ENCODE measurements around the gene IL6ST. TPM values are rescaled to one million over a fixed set of nuclear protein-coding genes. Genes with fewer than 3 reads are reported as not detected.

Gene IL6ST
- total RNA-seq, 1 donor from 2014 or later: 192 TPM

DNA sequence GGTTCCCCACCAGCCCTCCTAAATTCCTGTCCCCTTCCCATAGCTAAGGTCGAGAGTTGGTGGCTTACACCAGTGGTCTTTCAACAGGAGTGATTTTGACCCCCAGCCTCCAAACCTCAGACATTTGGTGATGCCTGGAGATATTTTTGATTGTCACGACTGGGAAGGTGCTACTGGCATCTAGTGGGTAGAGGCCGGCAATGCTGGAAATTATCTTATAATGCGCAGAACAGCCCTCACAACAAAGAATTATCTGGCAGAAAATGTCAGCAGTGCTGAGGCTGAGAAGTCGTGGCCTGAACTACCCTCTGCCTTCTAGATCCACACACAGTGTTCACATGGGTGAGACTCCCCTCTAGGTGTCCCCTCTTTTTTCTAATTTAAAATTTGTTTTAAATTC lies 74.0 kb downstream of the IL6ST start:
- Histone ChIP-seq H3K4me1 (no peaks in the 10 kb centered on the region), H3K36me3 (no peaks in the 10 kb centered on the region), H3K27me3 (no peaks in the 10 kb centered on the region), H3K27ac (no peak overlapping the region), H3K4me3 (no peak overlapping the region), H3K9me3 (no peaks in the 10 kb centered on the region)
- intact Hi-C loops (cut with DNase I): no loop called here
- no peak for DNase-seq (ENCODE audit: low spot score in 2 of 2)
- TF ChIP-seq, protein P1, sequence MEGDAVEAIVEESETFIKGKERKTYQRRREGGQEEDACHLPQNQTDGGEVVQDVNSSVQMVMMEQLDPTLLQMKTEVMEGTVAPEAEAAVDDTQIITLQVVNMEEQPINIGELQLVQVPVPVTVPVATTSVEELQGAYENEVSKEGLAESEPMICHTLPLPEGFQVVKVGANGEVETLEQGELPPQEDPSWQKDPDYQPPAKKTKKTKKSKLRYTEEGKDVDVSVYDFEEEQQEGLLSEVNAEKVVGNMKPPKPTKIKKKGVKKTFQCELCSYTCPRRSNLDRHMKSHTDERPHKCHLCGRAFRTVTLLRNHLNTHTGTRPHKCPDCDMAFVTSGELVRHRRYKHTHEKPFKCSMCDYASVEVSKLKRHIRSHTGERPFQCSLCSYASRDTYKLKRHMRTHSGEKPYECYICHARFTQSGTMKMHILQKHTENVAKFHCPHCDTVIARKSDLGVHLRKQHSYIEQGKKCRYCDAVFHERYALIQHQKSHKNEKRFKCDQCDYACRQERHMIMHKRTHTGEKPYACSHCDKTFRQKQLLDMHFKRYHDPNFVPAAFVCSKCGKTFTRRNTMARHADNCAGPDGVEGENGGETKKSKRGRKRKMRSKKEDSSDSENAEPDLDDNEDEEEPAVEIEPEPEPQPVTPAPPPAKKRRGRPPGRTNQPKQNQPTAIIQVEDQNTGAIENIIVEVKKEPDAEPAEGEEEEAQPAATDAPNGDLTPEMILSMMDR (IDR thresholded peaks at IDR 0.05): no peak

DNA sequence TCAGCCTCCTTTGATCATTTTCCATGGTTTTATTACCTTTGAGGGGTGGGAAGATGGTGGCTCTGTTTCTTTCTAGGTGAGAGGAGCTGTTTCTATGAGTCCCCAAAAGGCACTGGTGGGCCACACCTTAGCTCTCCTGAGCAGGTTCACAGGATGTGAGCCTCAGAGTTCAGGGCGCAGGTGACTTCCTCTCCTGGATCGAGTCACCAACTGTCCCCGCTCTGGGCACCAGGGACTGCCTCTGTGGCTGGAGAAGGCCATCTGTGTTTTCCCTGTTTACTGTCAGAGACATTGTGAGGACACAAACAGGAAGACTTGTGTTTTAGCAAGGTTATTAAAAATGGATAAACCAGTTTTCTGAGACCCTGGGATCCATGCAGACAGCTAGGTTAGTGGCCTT lies 75.1 kb downstream of the IL6ST start:
- Histone ChIP-seq H3K36me3 (no peaks in the 10 kb centered on the region), H3K4me3 (no peak overlapping the region), H3K4me1 (no peaks in the 10 kb centered on the region), H3K27me3 (no peaks in the 10 kb centered on the region), H3K9me3 (no peaks in the 10 kb centered on the region), H3K27ac (no peak overlapping the region)
- no peak for DNase-seq (ENCODE audit: low spot score in 2 of 2)
- intact Hi-C loops (cut with DNase I): no loop called here
- TF ChIP-seq, protein P1 (IDR thresholded peaks at IDR 0.05): no peak

DNA sequence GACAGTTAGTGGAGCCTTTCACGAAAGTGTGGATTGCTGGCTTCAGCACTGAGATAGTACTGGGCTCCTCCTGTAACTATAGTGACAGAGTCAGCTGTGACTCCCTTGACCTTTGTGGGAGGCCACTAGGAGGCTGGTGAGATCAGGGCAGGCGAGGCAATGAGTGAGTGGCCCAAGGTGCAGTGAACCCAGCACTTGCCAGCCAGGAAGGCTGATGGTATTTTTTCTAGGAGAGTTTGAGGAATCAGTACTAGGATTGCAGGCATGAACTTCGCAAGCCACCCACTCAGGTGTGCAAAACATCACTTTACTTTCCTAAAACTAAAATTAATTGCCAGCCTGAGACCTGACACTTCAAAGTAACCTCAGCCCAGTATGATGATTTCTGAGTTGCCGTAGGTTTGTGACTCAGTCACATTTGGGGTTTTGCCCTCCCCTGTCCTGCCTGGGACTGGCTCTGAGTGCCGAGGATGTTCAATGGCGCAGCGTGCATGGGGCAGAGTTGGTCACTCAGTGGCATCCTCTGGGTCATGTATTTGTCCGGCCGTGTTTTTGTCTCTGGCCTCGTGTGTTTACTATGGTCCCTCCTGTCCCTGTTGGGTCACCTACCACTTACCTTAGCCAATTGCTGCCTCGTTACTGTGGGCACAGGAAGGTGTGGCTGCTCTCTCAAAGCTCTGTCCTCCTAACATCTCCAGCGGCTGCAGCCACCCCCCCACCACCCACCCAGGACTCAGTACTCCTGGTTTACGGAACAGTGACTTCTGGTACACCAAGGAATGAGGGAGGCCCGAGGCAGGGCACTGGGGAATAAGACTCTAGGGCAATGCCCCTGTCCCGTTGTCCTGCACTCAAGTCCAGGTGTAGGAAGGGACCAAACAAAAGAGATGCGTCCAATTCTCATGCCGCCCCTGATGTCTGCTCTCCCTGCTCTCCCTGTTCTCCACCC lies 76.4 kb downstream of the IL6ST start:
- no peak for DNase-seq (ENCODE audit: low spot score in 2 of 2)
- H3K4me1 ChIP-seq: no peaks in the 10 kb centered on the region
- no peaks in the 10 kb centered on the region for H3K36me3 ChIP-seq
- no peak overlapping the region for H3K4me3 ChIP-seq
- H3K9me3 ChIP-seq: no peaks in the 10 kb centered on the region
- no peak overlapping the region for H3K27ac ChIP-seq
- intact Hi-C loops (cut with DNase I): no loop called here
- no peaks in the 10 kb centered on the region for H3K27me3 ChIP-seq
- TF ChIP-seq, protein P1 (IDR thresholded peaks at IDR 0.05): no peak

DNA sequence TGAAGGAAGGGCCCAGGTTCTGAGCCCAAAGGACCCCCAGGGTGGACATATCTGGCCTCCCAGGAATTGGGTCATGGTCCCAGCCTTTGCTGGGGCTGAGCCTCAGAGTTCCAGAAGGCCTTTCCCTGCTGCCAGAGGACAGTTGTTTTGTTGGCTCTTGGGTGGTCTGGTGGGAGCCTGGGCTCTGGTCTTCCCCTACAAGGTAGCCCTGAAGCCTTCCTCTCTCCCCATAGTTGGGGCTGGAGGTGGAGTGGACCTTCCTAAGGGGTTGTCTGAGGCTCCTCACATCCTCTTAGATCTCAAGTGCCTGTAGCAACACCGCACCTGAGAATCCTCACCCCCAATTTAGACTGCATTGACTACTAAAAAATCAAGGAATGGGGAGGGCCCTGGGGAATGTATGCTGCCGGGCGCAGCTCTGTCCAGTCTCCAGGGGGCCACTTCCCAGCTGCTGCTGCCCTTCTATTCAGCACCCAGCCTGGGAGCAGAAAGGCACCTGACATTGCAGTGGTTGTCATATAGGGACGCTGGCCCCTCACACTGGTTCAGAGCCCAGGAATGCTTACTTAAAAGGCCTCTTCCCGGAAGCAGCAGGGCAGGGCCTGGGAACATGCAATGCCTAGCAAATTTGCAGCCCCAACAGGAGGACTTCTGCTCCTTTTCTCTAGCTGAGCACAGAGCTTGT lies 77.2 kb downstream of the IL6ST start:
- Histone ChIP-seq H3K36me3 (no peaks in the 10 kb centered on the region), H3K9me3 (no peaks in the 10 kb centered on the region), H3K27me3 (no peaks in the 10 kb centered on the region), H3K4me1 (no peaks in the 10 kb centered on the region), H3K27ac (no peak overlapping the region), H3K4me3 (no peak overlapping the region)
- TF ChIP-seq, protein P1 (IDR thresholded peaks at IDR 0.05): no peak
- intact Hi-C loops (cut with DNase I): no loop called here
- no peak for DNase-seq (ENCODE audit: low spot score in 2 of 2)

DNA sequence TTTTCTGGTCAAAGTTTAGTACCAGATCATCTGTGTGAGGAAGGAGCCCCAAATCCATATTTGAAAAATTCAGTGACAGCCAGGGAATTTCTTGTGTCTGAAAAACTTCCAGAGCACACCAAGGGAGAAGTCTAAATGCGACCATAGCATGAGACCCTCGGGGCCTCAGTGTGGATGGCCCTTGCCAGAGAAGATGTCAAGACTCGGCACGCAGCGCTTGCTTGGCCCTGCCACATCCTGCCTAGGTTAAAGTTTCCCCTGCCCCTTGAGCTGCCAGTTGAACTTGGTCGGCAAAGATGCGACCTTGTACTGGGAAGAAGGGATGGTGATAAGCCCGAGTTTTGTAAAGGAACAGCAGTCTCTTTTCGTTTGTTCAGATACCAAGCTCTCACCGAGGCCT lies 77.8 kb downstream of the IL6ST start:
- H3K27ac ChIP-seq: peak overlapping the region in 1 of 2 donors; percentile 50
- no peak for DNase-seq (ENCODE audit: low spot score in 2 of 2)
- TF ChIP-seq, protein P1 (IDR thresholded peaks at IDR 0.05): no peak
- intact Hi-C loops (cut with DNase I): no loop called here
- no peaks in the 10 kb centered on the region for H3K9me3 ChIP-seq
- H3K4me1 ChIP-seq: no peaks in the 10 kb centered on the region
- H3K27me3 ChIP-seq: no peaks in the 10 kb centered on the region
- no peaks in the 10 kb centered on the region for H3K36me3 ChIP-seq
- no peak overlapping the region for H3K4me3 ChIP-seq
